8988T (cell line): Measurements from ENCODE around the gene USP19.
A peak's percentile ranks its signal among the peaks of the same experiment; 100 is the strongest.

Experiments used
- DNase-seq: peaks from one replicate; pipeline ENCODE4 v3.0.0; 2011

The USP19 gene

DNA sequence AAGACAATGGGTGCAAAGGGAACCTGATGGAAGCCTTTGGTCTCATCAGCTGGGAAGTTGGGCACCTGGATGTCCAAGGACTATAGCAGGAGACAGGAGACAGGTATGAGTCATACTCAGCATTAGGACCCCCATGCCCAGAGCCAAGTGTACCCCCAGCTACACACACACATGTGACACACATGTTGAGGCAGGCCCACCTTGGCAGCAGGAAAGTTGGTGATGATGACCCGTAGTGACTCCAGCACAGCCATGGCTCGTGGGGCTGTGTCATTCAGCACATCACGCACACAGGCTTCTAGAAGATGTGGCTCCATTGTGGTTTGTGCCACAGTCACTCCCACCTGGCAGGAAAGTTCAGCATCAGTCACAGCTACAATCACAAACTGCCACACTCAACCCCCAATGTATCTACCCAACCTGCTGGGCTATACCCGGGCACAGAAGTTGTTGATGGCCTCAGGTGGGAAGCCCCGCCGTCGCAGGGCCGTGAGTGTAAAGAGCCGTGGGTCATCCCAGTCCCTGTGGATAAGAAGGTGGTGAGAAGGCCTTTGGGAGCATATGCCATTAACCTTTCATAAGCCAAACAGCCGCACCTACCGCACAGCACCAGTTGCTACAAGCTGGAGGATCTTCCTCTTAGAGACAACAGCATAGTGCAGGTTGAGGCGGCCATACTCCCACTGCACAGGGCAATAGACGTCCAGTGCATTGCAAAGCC lies 21.6 kb downstream of the USP19 start:
- no peak for DNase-seq

DNA sequence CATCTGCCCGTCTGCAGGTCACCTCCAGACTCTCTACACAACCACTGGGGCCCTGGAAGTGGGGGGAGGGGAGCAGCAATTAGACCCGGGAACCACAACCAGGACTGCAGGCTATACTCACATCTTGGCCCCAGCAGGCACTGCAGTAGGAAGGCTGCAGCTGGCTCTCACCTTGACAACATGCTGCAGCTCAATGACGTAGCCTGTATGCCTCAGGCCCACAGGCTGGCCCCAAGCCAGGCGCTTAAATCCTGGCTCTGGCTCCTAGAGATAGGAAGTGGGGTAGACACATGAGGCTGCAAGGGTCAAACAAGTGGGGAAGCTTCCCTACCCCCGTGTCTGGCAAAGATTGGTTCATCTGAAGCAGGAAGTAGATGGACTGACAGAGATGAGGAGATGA lies 22.2 kb downstream of the USP19 start:
- no peak for DNase-seq

DNA sequence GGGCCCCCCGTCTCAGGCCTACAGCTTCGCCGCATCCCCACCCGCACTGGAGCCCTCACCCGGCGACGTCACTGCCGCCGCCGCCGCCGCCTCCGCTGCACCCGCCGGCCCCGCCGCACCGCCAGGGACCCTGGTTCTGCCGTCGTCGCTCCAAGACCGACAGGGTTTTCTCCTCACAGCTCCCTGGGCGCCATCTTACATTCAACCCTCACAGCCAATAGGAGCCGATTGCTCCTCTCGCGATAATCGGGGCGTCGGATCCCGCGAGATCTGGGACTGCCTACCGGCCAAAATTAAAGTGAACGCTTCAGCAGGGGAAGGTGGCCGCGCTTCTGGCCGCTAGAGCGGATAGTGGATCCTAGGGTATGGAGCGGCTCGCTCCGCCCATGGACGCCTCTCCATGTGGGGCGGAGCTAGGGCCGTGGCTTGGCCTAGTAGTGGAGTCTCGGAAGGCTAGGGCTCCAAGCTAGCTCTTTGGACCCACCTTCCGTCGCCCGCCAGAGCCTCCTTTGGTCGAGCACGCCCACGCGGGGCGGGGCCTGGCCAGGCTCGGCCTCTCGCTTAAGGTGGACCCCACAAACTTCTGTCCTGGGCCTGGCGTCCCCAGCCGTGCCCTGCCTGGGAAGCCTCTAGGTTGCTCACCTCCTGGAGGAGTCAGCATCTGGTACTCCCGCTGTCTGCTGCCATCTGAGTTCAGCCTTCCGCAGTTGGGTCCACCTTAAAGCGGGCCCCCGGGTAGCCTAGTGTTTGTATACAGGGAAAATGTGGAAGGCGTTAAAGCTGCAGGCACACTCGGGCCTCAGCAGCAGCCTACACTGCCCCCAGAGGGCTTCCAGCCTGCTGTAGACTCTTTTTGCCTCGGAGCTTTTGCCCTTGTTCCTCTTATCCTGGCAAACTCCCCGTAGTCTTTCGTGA lies 26.5 kb downstream of the USP19 start, which contains the start of gene QRICH1:
Gene QRICH1 (minus strand): TSS at position 219 of the 915 bp plus-strand sequence. CDS start 17,054 bp downstream, outside the sequence.
- DNase-seq = peak; percentile 89

DNA sequence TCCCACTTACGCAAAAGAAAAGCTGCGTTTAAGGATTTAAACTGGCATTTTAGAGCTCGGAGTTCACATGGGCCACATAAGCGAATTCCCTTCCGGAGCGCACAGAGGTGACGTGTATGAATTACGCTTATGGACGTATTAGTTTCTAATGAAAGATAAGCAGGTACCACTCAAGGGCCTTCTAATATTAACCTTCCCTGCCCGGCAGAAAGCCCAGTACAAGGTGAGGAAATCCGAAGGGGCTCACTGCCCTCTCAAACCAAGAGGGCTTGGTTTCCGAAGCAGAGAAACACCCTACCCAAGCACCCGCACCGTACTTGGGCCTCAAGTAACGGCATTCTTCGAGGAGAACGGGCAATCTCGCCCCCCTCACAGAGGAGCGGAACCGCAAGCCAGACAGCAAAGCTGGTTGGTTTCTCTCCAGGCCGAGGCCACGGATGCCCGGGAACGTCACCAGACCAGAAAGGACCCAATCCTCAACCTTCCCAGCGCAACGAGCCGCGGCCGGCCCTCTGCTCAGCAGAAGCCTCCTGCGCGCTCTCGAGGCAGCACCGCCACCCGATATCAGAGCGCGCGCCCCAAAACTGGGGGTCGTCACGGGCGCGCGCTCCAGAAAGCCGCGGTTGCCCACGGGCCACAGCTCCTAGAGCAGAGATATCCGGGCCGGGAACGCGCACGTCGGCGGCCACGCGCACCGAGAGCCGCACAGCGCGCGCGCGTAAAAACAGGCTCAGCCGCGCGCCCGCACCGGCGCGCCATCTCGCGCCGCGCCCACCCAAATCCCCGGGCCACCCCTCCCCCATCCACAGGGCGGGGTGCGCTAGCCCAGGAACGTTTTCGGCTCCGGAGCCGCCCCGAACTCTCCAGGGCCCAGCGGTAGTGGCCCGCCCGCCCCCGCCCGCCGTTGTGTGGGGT lies 27.4 kb downstream of the USP19 start:
- DNase-seq = peak; percentile 59

DNA sequence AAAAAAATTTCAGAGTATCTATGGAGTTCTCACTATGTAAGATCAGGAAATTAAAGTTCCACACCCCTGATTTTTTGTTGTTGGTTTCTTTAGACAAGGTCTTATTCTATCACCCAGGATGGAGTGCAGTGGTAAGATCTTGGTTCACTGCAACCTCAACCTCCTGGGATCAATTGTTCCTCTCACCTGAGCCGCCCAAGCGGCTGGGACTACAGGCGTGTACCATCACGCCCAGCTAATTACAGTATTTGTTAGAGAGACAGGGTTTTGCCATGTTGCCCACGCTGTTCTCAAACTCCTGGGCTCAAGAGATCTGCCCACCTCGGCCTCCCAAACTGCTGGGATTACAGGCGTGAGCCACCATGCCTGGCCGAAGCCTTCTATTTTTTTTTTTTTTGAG lies 39.2 kb downstream of the USP19 start:
- DNase-seq = no peak

DNA sequence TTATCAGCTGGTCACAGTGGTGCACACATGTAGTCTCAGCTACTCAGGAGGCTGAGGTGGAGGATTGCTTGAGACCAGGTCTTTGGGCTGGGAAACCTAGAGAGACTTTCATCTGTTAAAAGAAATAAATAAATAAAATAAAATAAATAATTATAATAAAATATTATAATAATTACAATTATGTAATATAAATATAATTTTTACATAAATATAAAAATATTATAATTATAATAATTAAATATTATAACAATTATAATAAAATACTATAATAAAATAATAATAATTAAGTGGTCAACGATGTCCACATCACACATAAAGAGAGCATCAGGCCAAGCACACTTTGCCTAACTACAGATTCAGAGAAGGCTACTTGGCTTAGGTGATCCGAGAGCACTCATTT lies 41.4 kb downstream of the USP19 start:
- no peak for DNase-seq

DNA sequence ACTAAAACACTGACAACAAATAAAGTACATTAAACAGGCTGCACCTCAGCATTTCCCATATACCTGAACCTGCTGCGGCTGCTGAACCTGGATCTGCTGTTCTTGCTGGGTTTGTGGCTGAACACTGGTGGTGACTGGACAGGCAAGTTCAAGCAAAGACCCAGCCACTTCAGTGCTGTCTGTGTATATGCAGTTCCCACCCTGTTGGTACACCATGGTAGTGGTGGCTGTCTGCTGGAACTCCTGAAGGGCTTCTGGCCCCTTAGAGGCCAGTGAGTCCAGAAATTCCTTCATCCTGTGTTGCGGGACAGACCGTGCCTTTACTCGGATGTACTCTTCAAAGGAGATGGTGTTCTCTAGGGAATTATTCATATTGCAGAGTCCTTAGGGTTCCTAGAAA lies 44.0 kb downstream of the USP19 start:
- DNase-seq = no peak

DNA sequence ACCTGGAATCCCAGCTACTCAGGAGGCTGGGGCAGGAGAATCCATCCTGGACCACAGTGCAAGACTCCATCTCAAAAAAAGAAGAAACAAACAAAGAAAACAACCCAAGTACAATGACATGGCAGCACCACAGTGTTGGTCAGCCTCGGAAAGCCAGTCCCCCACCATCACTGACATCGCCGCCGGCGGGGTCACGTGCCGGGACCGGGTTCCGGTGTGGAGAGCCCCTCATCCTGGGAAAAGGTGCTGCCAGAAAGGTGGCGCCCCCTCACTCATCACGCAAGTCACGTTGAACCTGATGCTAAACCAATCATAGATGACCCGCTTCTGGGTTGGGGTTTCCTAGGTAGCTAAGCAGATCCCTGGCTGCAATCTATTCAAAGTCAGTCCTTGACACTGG lies 44.5 kb downstream of the USP19 start:
- DNase-seq = no peak
